T-helper 22 cell (primary cell): ENCODE measurements around the gene TEKT1.
"Not testable (repeated sequence)": the region's sequence is repeated elsewhere in the genome, so short reads cannot be mapped to it uniquely, and the experiment has no call there.

ENCODE experiments used
- DNase-seq: peaks from one replicate; pipeline ENCODE4 v3.0.0-alpha.2; 2020; ENCODE audit warnings: low read depth

Gene TEKT1

DNA sequence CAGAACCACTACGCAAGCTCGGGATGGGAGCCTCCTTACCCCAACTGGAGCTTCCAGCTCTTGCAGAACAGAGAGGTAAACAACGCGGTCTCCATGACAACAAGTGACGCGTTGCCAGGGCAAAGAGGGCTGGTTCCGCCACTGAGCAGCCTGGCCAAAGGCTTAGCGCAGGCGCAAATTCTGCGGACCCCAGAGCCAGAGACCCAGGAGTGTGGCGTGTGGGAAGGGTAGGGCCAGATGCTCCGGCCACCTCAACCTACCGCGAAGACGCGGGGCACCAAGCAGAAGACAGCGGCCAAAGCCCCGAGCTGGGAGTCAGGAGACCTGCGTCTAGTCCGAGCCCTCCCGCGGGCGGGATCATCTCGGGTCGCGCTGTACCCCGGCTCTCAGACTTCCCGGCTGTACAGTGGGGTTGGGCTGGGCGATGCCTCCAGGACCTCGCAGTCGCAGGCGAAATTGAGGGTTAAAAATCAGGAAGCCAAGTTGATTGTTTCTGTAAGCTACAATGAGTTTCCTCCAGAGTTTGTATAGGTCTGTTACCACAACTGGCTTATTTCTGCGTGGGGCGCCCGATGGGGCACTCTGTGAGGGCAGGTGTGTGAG, at the start of gene TEKT1:
Gene TEKT1 (minus strand): TSS at position 69 of the 603 bp plus-strand sequence. CDS start 1,353 bp downstream, outside the sequence.
- DNase-seq: peak; percentile 53

DNA sequence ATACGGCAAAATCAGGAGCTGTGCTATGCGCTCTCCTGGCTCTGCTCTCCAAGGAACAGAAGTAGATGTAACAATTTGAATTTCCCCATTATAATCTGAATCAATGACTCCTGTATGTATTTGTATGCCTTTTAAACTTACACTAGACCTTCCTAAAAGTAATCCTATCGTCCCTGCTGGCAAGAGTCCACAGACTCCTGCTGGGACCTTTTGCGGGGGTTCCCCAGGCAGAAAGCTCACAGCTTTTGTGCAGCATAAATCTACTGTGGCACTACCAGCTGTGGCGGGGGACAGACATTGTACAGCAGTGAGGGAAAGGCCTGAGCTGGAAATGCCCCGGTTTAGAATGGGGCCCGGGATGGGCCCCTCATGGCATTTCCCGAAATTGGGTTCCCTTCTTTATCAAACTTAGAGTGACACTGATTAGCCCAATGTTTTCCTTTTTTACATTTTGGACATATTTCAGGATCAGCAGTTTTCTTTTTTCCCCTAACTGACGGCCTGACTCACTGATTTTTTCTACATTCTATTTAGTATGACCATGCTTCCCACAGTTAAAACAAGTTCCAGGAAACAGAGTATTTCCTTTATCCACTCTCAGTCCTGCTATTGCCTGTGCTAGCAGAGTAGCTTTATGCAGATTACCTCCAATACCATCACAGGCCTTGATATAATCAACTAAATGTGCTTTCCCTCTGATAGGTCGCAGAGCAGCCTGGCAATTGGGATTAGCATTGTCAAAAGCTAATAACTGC, 47.9 kb upstream of the TEKT1 start:
- not testable (repeated sequence) for DNase-seq

DNA sequence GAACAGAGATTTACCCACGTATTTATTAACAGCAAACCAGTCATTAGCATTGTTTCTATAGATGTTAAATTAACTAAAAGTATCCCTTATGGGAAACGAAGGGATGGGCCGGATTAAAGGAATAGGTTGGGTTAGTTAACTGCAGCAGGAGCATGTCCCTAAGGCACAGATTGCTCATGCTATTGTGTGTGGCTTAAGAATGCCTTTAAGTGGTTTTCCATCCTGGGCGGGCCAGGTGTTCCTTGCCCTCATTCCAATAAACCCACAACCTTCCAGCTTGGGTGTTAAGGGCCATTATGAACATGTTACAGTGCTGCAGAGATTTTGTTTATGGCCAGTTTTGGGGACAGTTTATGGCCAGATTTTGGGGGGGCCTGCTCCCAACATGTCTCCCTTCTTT, 43.7 kb upstream of the TEKT1 start:
- DNase-seq: not testable (repeated sequence)

DNA sequence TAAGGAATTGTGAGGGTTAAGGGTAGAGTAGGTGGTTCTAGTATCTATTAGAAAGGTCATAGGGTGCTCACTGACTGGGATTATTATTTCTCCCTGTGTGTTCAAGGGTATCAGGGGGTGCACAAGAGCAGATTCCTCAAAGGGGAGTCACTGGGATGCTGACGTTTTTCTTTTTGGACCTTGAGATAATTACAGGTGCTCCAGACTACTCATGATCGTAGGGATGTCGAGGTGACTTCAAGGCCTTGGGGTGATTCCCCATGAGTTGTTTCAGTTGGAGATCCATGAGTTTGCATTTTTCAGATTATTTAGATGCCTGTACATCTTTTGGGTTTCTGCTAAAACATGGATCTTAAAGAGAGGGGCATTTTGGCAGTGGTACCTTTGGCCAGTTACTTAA, 41.4 kb upstream of the TEKT1 start:
- no peak for DNase-seq

DNA sequence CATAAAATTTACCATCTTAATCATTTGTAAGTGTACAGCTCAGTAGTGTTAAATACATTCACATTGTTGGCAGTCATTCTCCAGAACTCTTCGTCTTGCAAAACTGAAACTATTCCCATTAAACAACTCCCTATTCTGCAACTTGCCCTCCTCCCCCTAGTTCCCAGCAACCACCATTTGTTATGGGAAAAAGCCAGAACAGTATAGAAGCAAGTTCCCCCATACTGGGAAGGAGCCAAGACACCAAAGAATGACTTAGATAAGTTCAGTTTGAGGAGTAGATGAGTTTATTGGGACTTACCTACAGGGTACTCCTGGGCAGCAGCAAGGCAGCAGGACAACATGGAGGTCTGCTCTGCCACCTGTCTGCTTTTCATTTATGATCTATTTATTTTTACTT, 39.3 kb upstream of the TEKT1 start:
- DNase-seq: no peak

DNA sequence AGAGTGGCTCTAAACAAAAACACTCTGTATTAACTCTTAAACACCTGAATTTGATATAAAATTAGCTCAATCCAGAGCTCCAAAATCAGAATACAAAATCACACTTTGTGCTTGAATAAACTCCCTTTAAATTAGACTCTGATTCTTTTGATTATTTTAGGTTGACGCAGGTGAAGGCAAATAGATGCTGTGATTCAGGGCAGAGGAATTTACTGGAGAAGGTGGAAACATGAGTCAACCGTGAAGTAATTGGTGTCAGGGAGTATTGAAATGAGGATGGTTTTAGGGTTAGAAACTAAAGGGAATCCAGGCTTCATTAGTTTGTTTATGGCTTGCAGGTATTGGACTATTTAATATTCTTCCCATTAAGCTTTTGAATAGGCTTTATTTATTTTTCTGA, 37.1 kb upstream of the TEKT1 start:
- DNase-seq: no peak

DNA sequence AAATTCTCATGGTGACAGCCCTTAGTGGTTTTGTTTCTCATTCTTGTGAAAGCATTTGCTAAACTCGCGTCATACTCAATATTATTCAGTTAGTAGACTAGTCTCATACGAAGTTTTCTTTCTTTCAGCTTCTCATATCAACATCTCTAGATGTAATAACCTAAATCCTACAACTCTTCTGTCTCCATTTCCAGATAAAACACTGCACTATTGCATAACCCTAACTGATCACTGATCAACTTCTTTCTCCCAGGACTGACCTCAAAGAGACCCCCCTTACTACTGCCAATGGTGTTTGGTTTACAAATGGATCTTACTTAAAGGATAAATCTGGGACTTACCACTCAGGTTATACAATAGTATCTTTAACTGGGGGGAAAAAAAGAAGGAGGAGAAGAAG, 36.3 kb upstream of the TEKT1 start:
- no peak for DNase-seq

DNA sequence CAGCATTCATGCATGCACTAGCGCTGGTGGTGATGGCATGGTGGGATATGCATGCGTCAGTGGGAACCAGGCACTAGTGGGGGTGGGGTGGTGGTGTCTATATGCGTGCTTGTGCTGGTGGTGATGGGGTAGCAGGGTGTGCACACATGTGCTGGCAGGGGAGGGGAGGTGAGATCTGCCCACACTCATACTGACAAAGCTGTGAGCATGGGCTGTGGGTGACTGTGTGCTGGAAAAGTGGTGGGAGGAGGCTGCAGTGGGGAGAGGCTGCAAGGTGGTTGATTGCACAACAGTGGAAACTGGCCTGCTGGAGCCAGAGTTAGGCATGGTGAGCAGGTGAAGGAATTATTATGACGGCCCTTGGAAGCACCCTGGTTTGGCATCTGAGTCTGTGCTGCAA, 31.3 kb upstream of the TEKT1 start:
- no peak for DNase-seq

DNA sequence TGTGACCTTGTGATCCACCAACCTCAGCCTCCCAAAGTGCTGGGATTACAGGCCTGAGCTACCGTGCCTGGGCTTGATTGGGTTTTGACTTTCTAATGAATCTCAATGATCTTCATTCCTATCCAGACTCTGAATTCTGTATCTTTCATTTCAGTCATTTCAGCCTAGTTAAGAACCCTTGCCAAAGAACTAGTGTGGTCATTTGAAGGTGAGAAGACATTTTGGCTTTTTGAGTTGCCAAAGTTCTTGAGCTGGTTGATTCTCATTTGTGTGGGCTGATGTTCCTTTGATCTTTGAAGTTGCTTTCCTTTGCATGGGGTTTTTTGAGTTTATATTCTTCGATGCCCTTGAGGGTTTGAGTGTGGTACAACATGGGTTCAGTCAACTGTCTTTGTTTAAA, 30.6 kb upstream of the TEKT1 start:
- no peak for DNase-seq

DNA sequence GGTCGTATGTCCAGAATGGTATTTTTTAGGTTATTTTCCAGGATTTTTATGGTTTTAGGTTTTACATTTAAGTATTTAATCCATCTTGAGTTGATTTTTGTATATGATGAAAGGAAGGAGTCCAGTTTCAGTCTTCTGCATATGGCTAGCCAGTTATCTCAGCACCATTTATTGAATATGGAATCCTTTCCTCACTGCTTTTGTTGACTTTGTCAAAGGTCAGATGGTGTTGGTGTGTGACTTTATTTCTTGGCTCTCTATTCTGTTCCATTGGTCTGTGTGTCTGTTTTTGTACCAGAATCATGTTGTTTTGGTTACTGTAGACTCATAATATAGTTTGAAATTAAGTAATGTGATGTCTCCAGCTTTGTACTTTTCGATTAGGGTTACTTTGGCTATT, 26.4 kb upstream of the TEKT1 start:
- DNase-seq: no peak

DNA sequence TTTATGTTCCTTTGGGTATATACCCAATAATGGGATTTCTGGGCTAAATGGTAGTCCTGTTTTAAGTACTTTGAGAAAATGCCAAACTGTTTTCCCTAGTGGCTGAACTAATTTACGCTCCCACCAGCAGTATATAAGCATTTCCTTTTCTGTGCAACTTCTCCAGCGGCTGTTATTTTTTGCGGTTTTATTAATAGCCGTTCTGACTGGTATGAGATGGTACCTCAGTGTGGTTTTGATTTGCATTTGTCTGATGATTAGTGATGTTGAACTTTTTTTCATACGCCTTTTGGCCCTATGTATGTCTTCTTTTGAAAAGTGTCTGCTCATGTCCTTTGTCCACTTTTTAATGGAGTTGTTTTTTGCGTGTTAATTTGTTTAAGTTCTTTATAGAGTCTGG, 25.8 kb upstream of the TEKT1 start:
- no peak for DNase-seq

DNA sequence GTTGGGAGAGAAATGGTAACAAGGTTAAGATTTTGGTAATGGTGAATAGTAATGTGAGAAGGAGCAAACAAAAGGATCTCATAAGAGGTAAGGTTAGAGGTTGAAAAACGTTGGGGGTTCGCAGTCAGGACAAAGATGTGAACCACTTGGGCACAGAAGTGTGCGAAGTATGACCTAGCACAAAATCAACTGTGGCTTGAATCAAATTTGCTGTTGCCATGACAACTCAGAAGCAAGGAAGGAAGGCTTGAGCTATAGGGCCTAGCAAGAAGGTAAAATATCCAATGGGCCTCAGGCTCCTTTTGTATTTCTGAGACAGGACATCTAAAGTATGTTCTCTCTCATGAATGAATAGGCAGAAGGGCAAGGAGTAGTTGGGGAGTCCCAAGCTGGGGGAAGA, 24.5 kb upstream of the TEKT1 start:
- no peak for DNase-seq

DNA sequence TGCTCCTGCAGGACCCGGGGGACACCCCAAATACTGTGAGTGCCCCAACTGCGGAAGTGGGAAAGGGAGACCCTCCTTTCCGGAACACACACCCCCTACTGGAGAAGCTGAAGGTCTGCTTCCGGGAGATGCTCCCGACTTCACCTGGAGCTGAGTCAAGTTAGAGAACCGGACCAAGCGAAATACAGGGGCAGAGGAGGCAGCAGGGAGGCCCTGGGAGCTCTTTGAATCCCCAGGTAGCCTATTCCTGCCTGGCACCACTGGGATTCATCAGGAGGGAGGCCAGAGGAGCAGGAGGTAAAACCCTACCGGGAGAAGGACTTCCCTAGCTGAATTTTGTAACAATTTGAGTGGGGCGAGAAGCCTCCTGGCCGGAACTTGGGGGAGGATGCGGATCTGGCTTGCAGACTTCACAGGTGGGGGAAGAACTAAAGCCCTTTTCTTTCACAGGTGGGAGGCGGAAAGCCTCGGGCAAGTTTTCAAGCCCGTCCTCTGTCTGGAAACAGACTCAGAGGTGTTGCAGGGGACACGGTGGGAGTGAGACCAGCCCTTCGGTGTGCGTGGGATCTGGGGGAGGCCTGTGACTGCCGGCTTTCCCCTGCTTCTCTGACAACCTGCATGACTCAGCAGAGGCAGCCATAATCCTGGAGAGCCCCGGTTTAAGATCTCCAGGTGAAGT, 22.4 kb upstream of the TEKT1 start:
- DNase-seq: no peak

DNA sequence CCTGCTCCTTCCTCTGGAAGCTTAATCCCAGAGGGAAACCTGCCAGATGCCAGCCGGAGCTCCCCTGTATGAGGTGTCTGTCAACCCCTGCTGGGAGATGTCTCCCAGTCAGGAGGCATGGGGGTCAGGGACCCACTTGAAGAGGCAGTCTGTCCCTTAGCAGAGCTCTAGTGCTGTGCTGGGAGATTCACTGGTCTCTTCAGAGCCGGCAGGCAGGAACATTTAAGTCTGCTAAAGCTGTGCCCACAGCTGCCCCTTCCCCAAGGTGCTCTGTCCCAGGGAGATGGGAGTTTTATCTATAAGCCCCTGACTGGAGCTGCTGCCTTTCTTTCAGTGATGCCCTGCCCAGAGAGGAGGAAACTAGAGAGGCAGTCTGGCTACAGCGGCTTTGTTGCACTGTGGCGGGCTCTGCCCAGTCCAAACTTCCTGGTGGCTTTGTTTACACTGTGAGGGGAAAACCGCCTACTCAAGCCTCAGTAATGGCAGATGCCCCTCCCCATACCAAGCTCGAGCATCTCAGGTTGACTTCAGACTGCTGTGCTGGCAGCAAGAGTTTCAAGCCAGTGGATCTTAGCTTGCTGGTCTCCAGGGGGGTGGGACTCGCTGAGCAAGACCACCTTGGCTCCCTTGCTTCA, 17.1 kb upstream of the TEKT1 start:
- DNase-seq: not testable (repeated sequence)

DNA sequence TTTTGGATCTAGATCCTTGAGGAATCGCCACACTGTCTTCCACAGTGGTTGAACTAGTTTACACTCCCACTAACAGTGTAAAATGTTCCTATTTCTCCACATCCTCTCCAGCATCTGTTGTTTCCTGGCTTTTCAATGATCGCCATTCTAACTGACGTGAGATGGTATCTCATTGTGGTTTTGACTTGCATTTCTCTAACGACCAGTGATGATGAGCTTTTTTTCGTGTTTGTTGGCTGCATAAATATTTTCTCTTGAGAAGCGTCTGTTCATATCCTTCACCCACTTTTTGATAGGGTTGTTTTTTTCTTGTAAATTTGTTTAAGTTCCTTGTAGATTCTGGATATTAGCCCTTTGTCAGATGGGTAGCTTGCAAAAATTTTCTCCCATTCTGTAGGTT, 14.6 kb upstream of the TEKT1 start:
- DNase-seq: not testable (repeated sequence)

DNA sequence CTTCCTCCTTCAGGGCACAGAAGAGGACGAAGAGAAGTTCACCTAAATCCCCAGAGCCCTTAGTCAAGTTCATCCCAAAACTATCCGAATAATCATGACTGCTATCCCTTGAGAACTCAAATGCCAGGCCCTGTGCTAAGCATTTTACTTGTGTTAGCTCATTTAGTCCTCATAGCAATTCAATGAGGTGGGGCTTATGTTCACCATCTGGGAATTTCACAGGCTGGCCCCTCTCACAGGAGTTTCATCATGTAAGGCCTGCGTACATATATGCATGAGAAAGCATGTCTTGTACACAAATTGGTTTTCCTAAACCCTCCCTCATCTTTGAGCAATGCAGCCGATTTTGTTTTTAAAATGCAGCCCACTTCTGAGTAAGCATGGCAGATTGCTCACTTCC, 12.9 kb upstream of the TEKT1 start:
- not testable (repeated sequence) for DNase-seq

DNA sequence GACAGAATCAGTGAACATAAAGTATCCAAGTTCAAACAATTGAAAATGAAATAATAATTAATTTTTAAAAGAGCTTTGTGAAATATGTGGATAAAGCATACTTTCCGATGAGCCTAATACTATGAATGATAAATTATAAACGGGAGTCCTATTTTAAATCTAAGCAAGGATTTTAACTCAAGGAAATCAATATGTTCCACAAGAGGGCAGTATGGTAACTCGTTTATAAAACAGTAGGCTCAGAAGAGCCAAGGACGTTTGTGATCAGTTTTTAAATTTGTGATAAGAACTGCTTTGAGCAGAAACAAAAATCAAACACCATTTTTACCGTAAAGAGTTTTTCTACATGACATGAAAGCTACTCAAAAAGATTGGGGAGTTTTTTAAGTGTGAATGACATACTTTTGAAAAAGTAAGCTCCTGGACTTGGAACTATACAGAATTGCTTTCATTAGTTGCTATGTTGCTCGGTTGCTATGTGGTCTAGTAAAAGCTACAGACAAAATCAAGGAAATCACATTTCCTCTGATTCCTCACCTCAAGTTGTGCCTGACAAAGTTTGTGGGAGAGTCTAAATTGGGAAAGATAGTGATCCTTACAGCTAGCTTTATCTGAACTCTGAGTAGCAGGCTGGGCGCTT, 11.8 kb upstream of the TEKT1 start:
- DNase-seq: no peak

DNA sequence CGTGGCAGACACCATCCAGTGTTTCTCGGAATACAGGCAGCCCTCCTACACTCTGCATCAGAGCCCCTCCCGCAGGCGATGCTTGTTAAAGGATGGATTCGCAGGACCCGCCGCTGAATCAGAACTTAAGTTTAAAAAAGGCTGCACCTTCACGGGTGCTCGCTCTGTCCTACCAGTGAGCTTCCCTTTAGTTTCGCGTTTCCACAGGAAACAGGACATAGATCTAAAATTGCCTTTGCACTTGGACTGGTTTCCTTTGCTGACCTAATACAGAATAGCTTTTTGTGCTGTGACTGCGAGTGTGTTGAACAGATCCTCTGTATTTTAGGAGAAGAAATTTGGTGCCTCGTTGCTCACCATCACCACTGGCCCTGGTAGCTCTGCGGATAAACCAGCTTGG, 10.2 kb upstream of the TEKT1 start:
- not testable (repeated sequence) for DNase-seq

DNA sequence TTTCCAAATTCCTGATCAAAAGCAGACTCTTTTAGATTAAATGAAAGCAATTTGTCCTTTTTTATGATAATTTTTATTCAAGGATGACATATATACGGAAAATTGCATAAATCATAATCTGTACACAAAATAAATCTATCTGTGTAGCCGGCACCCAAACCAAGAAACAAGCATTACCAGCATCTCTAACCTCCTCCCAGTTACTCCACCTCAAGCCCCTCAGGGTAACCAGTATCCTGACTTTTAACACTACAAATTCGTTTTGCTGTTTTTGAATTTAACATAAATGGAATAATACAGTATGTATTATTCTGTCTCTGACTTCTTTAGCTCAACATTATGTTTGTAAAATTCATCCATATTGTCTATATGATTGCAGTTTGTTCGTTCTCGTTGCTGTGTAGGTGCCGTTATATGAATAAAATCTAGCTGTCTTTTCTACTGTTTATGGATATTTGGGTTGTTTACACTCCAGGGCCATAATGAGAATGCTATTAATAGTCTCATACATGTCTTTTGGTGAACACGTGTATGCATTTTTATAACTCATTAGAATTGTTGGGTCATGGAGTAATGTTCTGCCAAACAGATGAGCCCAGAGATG, 1.0 kb downstream of the TEKT1 start:
- DNase-seq: no peak

DNA sequence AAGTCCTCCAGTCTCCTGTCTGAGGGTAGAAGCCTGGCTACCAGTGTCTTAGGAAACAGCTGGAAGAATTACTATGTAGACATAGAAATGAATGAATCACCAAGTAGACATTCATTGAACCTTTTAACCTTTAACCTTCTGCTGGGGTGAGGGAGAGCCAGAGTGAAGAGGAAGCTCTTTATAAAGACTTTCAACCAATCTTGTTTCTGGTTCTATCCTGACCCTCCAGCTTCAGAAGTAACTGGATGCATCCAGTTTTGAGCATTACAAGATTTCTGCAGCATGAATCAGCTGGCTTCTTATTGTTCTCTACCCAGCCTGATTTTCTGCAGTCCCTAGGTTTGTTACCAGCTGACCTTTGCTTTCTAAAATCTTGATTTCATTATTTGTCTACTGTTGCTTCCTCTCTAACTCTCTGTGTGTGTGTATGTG, 8.5 kb downstream of the TEKT1 start:
- no peak for DNase-seq

DNA sequence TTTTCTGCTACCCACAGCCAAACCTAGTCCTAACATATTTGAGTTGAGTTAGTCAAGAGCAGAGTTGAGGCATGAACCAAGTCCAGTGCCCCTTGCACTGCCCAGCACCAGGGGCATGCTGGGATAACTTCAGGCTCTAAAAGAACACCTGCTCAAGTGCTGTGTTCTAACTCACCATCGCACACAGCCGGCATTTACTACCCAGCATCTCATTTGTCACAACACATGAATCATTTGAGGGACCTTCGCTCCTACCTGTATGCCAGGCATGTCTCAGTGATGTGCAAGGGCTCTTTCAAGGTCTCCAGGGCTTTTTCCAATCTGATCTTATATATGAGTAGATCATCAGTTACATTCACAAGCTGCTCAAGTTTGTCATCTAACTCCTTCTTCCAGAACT, 12.6 kb downstream of the TEKT1 start:
- no peak for DNase-seq

DNA sequence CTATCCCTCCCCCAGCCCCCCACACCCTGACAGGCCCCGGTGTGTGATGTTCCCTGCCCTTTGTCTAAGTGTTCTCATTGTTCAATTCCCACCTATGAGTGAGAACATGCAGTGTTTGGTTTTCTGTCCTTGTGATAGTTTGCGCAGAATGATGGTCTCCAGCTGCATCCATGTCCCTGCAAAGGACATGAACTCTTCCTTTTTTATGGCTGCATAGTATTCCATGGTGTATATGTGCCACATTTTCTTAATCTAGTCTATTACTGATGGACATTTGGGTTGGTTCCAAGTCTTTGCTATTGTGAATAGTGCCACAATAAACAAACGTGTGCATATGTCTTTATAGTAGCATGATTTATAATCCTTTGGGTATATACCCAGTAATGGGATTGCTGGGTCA, 15.2 kb downstream of the TEKT1 start:
- not testable (repeated sequence) for DNase-seq
